ENCODE measurements around the gene ASB2.

ASB2 gene

DNA sequence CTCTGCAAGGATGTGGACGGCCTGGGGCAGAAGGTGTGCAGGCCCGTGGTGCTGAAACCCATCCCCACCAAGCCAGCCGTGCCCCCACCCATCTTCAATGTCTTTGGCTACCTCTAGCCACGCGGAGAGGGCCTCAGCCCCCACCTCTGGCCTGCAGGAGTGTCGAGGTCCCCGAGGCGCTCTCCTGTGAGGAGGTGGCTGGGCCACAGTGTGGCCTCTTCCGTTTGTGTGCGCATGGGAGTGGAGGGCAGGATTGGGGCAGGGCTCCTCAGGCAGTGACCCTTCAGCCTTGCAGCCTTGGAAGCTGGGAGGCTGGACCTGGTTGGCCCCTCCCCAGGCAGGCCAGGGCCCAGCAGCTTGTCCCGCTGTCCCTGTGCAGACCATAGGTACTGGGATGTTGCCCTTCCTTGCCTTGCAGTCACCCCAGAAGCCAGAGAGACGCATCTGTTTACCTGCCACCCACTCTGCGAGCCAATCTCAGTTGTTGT lies 47.3 kb downstream of the ASB2 start:
- no peak for DNase-seq (ENCODE audit: low read depth in 2 of 2)

DNA sequence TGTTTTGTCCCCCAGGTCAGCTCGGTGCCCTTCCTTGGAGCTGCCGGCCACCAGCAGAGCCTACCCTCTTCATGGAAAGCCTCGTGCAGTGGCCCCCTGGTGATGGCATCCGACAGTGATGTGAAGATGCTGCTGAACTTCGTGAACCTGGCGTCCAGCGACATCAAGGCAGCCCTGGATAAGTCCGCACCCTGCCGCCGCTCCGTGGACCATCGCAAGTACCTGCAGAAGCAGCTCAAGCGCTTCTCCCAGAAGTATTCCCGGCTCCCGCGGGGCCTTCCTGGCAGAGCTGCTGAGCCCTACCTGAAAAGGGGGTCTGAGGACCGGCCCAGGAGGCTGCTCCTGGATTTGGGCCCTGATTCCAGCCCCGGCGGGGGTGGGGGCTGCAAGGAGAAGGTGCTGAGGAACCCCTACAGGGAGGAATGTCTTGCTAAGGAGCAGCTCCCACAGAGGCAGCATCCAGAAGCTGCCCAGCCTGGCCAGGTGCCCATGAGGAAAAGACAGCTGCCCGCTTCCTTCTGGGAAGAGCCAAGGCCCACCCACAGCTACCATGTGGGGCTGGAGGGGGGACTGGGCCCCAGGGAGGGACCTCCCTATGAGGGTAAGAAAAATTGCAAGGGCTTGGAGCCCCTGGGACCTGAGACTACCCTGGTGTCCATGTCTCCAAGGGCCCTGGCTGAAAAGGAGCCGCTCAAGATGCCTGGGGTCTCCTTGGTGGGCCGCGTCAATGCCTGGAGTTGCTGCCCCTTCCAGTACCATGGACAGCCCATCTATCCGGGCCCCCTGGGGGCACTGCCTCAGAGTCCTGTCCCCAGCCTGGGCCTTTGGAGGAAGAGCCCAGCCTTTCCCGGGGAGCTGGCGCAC lies 48.0 kb downstream of the ASB2 start:
- DNase-seq (ENCODE audit: low read depth in 2 of 2) = no peak

DNA sequence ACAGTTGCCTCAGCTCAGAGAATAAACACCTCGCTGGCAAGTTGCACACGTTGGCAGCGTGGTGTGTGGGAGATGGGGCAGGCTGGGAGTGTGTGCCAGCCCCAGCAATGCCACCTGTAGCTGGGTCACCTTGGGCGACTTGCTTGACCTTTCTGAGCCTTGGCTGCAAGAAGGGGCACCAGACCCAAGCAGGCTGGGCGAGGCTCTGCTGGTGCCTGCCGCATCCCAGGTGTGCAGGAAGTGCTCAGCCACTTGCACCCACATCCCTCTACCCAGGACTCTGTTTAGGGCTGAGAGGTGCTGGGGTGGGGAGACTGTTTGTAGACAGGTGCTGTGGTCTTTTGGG lies 48.6 kb downstream of the ASB2 start:
- DNase-seq (ENCODE audit: low read depth in 2 of 2) = no peak

DNA sequence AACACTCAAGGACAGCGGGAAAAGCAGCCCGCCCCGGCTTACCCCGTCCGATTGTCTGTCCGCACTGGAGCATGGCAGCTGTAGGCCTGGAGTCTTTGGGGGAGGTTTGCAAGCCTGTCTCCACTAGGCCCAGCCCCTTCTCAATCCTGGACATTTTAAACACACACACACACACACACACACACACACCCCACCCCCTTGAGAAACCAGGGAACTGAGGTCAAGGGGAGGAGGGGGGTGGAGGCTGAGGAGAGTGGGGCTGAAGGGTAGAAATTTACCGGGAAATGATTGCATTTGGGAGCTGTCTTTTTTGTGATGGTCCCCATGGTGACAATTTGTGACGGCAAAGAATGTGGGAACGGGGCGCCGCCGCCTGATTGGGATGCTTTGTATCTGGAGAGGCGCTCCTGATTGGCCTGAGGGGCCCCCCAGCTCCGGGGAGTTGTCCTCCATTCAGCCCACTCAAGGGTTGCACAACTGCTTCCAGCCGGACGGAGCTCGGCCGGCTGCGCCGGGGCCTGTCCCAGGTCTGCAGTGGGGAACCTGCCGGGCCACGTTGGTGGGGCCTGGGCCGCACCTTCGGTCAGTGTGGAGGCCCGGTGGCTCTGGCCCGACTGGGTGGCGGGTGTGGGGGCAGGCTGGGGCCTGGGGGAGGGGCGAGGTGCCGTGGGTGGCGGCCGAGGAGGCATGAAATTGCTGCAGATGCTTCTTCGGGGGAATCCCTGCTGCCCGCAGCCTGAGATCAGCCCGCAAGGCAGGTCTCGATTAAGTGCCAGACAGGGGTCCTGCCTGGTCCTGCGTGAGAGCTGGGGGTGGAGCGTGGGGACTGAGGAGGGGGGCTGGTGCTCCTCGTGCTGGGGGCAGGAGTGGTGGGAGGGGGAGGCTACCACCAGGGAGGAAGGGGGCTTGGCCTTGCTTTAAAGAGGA lies 49.2 kb downstream of the ASB2 start, which contains the start of gene FAM181A:
Gene FAM181A, plus strand, starts transcription at position 472 of the 927 bp plus-strand sequence. CDS start 942 bp downstream, outside the sequence.
- DNase-seq (ENCODE audit: low read depth in 2 of 2) = no peak

DNA sequence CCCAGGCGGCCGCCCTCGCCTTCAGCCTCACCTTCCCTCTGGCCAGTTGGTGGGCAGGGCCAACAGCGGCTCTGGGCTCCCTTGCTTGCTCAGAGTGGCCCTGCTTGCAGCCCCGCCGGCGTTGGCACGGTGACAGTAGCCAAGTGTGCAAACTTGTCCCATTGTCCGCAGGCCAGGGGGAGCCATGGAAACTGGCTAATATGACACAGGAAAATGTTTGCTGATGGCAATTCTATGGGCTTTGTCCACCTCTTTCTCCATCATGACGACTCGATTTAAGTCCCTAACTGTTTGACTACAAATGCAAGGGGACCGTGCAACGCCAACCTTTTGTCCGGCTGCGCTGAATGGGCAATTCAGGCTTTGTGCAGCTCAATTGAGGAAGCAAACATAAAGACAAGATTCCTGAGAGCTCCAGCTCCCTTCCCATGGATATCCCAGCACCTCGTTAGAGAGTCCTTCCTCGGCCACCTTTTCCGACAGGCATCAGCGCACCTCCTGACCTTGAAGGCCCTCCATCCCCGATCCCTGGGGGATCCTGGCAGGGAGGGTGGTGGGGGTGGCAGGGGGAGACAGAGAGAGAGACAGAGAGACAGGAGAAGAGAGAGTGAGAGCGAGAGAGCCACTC lies 50.0 kb downstream of the ASB2 start:
- DNase-seq (ENCODE audit: low read depth in 2 of 2) = no peak

DNA sequence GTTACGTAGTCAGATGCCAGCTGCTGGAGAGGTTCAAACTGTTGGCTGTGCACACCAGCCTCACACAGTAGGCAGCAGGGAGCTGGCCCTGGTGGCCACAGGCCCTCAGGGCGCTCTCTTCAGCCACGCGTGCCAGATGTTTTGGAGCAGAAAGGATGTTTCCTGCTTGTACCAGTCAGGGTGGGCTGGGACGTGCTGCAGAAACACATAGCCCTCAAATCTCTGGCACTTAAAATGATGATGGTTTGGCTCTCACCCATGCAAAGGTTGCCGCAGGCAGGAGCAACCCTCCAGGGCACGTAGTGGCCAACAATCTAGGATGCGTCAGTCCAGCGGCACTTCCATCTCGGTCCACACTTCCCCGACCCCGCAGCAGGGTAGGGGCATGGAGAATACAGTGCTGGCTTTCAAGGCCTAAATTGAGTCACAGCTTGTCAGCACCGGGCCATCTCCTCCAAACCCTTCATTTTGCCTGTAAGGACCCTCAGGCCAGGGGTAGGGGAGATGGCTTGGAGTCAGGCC lies 50.9 kb downstream of the ASB2 start:
- no peak for DNase-seq (ENCODE audit: low read depth in 2 of 2)

DNA sequence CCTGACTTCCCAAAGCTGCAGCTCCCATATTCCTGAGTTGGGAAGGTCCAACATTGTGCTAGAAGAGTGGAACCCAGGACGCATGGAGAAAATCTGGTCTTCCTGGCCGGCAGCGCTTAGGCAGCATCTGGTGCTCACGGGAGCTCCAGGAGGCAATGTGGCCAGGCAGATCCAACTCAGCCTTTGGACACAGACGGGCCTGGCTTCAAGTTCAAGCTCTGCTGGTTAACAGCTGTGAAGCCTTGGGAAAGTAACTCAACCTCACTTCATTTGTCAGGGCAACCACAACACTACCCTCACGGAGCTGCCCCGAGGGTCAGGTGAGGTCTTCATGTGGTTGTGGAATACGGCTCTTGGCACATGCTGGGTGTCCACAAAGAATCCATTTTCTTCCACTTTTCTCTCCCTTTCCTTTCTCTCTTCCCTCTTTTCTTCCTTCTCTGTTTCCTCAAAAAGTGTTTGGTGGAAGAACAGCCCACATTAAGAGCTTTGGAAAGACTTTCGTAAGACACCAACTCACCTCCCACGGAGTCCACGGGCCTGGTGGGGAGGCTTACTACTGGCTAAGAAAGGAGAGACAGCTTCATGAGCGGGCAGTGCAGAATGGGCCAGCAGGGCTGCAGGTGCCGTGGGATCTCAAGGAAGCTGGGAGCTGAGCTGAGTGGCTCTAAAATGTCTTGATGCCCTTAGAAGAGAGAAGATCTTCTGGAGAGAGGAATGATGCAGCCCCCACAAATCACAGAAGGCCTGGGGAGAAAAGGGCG lies 51.6 kb downstream of the ASB2 start:
- no peak for DNase-seq (ENCODE audit: low read depth in 2 of 2)

DNA sequence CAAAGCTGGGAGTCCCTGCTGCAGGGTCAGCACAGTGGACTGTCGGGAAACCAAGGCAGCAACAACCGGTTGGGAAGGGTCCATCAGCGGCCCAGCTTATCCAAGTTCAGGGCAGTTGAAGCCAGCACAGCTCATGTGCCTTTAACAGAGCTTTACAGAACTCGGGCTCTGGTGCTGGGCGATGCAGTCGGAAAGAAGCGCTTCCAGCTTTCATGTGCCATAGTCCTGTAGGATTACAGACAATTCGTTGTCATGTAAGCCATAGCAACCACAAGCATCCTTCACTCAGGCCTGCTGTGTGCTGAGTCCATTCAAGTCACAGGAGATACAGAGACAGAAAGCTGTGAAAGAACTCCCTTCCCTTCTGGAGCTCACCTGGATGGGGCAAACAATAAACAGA lies 52.7 kb downstream of the ASB2 start:
- DNase-seq (ENCODE audit: low read depth in 2 of 2) = no peak

DNA sequence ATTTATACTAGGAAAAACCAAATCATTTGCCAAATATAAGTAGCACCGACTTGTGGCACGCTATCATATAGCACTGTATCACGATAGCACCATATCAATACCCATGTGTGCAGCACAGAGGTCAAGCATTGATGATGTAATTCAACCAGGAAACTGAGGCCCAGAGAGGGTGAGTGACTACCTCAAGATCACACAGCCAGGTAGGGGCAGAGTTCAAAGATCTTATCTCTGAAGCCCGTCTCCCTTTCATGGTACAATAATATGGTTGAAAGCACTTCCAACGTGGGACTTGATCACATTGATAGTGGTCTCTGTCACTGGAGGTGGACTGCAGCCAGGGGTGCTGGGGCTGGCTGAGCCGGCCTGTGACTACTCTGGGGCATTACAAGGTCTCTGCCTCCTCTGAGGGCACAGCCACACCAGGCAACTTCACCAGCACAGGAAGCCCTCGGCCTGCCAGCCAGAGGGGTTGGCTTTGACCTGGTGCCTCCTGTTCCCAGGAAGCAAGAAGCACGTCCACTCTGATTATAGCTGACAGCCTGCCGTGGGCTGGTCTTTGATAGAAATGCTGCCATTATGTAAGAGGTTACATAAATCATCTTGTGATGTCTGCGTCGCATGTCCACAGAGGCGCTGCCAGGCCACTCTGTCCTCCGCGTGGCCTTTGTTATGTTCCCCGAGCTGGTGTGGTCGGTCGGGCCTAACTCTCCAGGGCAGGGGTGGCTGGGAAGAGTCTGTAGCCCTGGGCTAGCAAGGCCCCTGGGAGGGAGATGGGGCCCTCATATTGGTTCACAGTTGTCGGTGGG lies 55.2 kb downstream of the ASB2 start:
- DNase-seq (ENCODE audit: low read depth in 2 of 2) = no peak

DNA sequence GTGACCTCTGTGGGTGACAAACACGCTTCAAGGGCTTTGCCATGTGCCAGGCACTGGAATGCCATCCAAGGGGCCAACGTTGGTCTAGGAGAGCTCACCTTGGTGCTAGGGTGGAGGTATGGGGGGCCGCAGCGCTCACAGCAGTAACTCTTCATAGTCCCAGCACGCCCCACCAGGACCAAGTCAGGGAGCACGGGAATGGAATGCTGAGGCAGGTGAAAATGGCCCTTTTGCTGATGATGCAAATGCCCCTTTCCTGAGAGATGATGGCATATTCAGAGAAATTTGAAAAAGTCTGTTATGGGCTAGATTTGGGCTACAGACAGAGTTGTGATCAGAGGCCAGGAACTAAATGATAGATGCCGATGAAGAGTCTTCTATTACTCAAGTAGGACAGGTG lies 59.2 kb downstream of the ASB2 start:
- no peak for DNase-seq (ENCODE audit: low read depth in 2 of 2)

DNA sequence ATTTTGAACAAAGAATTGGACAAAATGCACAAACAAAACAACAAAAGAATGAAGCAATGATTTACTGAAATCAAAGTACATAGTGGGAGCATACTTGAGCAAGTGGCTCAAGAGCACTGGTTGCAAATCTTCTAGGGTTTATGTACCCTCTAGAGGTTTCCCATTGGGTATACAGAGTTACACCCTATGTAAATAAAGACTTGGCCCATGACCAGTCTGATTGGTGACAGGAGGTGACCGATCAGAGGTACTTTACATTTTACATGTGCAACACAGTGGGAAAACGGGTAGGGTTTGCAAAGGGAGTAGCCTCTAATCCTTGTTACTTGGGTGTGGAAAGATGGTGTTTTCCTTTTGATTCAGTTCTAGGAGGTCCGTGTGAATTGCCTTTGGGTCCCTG lies 59.9 kb downstream of the ASB2 start:
- no peak for DNase-seq (ENCODE audit: low read depth in 2 of 2)

DNA sequence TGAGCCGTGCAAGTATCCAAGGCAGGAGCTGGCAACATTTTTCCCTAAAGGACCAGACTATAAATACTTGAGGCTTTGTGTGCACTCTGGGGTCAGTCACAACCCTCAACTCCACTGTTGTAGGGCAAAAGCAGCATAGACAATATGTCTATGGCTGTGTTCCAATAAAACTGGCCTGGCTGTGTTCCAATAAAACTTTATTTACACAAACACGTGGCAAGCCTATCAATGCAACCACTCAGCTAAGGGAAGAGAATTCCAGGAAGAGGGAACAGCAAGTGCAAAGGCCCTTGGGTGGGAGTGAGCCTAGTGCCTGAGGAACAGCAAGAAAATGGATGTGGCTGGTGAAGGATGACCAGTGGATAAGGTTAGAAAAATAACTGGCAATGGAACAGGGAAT lies 60.6 kb downstream of the ASB2 start:
- no peak for DNase-seq (ENCODE audit: low read depth in 2 of 2)

DNA sequence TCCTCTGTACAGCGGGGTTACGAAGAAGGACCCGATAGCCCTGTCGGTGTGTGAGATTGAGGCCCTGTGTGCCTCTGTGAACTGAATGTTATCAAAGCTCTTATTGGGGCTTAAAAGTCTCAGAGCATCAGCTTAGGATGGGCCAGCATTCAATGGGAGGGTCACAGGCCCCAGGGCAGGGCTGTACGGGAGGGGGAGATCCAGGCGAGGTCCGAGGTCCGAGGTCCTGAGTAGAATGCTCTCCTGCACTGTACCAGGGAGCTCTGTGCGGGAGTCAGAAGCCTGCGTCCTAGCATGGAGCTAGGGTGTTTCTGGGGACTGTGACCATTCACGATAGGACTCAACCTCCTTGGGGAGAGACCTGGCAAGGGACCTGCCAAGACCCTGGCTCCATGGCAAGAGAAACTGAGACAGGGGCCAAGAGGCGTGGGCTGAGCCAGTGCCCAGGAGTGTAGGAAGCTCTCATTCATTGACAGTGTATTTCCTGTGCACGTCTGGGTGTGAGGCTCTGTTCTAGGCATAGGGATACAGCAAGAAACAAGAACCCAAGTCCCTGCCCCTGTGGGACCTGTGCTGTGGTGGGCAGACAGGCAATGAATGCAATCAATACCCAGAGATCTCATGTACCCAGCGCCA lies 61.2 kb downstream of the ASB2 start:
- DNase-seq (ENCODE audit: low read depth in 2 of 2) = no peak

DNA sequence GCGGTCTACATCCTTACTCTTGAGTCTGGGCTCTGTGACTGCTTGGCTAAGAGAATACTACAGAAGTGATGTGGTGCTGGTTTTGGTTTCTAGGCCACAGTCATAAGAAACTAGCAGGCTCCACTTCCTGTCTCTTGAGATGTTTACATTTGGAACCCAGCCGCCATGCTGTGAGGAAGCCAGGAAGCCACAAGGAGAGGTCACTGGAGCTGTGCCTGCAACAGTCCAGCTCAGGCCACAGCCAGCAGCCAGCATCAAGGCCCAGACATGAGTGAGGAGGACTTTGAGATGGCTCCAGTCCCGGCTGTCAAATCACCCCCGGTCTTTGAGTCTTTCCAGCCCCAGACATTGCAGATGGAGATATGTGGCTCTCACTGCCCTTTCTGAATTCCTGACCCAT lies 62.1 kb downstream of the ASB2 start:
- DNase-seq (ENCODE audit: low read depth in 2 of 2) = no peak

DNA sequence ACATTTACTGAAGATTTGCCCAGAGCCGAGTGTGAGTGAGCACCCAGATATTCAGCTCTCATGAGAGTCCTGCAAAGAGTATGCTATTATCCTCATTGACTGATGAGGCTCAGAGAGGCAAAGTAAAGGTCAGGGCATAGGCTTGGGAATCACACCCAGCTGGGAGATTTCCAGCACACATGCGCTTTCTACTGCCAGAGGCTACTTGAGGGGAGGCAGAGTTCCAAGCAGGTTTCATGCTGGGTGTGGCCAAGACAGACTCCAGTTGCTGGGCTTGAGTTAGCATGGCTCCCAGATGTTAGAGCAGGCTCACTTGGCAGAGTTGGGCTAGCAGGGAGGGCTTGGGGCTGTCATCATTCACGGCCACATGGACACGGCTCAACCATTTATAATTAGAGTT lies 63.6 kb downstream of the ASB2 start:
- no peak for DNase-seq (ENCODE audit: low read depth in 2 of 2)

DNA sequence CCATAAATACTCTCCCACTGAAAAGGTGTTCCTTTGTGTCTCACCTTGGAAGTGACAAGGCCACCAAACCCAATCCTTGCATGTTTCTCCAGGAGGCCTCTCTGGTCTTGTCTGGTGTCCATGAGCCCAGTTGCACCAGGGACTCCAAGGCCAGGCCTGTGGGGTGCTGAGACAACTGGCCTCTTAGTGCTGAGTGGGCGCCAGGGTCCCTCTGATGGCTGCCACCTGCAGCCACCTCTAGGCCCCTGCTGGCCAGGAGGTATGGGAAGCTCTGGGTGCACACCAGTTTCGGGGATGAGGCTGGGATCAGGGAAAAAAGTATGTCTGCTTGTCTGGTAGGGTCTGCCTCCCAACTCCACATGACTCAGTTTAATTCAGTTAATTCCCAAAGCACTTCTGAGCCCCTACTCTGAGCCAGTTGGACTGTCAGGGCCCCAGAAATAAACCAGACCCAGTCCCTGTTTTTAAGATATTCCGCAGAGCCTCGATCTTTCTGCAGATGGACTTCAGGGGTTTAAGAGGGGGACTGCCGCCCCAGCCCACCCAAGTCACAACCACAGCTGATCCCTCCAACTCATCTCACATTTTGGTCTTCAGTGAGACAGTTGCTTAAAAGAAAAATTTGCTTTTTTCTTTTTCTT lies 64.3 kb downstream of the ASB2 start:
- DNase-seq (ENCODE audit: low read depth in 2 of 2) = no peak

DNA sequence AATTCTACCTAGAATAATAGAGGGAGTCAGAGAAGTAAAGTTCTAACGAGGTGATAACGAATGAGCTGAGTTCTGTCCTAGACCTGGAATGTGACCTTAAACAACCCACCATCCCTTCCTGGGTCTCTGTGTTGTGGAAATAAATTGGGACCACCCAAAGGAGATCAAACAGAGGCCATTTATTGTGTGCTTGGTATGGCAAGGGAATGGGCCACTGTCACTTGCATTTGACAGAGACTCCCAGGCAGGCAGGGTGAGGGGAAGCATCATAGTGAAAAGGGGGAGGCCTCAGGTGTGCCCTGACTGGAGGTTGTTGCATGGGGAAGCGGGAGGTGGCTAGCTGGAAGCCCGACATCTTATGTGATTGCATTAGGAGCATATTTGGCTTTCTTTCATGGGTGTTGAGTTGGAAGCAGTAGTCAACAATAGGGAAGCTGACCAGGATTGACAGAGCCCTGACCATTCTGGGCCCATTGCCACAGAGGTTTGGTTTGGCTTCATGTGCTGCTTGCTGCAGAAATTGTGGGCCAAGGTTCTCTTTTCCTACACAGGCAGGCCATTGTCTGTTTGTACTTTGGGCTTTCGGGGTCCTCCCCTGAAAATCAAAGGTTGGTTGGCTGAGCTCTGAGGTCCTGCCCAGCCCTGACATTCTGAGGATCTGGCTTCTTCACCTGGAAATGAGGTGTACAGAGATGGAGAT lies 66.8 kb downstream of the ASB2 start:
- no peak for DNase-seq (ENCODE audit: low read depth in 2 of 2)
